Left lung (tissue), 10 donors: ENCODE results near the gene EEA1. TPM values are rescaled to one million over a fixed set of nuclear protein-coding genes. Genes with fewer than 3 reads are reported as not detected.

Experiments
- ATAC-seq: fragments of 200-7000 bp; cut with Tn5 transposase; one replicate; pipeline ENCODE4 v1.9.1; 2020; ENCODE audit warnings: moderate library complexity
- DNase-seq, 4 donors: peaks; one replicate each; pipeline ENCODE4 v3.0.0-alpha.2; 2013 to 2020
- H3K27ac ChIP-seq, 2 donors: fragments of 200-600 bp; sonication (generic) in 1 of 2; one replicate each; pipeline versions ENCODE4 v1.5.0 to v1.8.0; 2020 to 2021
- H3K27me3 ChIP-seq, 2 donors: fragments of 200-600 bp; sonication (generic) in 1 of 2; one replicate each; pipeline versions ENCODE4 v1.5.0 to v1.8.0; 2020 to 2021
- H3K36me3 ChIP-seq, 2 donors: fragments of 200-600 bp; sonication (generic) in 1 of 2; one replicate each; pipeline versions ENCODE4 v1.5.0 to v1.8.0; 2020 to 2021
- H3K4me1 ChIP-seq, 2 donors: fragments of 200-600 bp; one replicate each; pipeline ENCODE4 v1.8.0; 2021
- H3K4me3 ChIP-seq, 2 donors: fragments of 200-600 bp; sonication (generic) in 1 of 2; one replicate each; pipeline versions ENCODE4 v1.5.0 to v1.8.0; 2020 to 2021; ENCODE audit warnings: mild to moderate bottlenecking in 1 of 2
- H3K9me3 ChIP-seq, 2 donors: fragments of 200-600 bp; sonication (generic) in 1 of 2; one replicate each; pipeline versions ENCODE4 v1.5.0 to v1.8.0; 2020 to 2021
- intact Hi-C, 2 donors: fragments of 100-400 bp; cut with DNase I; formaldehyde crosslinking; loops; one replicate each; pipeline versions ENCODE4 v1.11.2 to v1.14.2; 2022
- polyA plus RNA-seq, 6 donors: library from polyadenylated mRNA; unstranded; fragments of 120-200 nt; gene quantifications; one replicate each; pipeline ENCODE4 v1.2.1, GENCODE V29; 2013; ENCODE audit not compliant: insufficient read length in 6 of 6
- total RNA-seq, 2 donors: library from RNA; stranded (reverse); fragmentation: NEBNext Ultra II Directional; extraction: Animal tissue kit (Norgen Biotek cat#: 25700); gene quantifications; one replicate each; pipeline ENCODE4 v1.2.1, GENCODE V29; 2021
- TF ChIP-seq, protein P1 (sequence below), 2 donors: fragments of 200-600 bp; sonication (generic) in 1 of 2; IDR thresholded peaks; one replicate each; pipeline versions ENCODE4 v1.5.0 to v1.8.0; 2021; ENCODE audit warnings: antibody characterized with exemption in 2 of 2
- donor health status: DM: no; HTN: yes; CAD: no.
- donor health status: DM: no; HTN: no; CAD: no.

Gene EEA1
- total and polyA plus RNA-seq, 8 donors, result 15.8 to 34.6 (median 20.4) TPM

DNA sequence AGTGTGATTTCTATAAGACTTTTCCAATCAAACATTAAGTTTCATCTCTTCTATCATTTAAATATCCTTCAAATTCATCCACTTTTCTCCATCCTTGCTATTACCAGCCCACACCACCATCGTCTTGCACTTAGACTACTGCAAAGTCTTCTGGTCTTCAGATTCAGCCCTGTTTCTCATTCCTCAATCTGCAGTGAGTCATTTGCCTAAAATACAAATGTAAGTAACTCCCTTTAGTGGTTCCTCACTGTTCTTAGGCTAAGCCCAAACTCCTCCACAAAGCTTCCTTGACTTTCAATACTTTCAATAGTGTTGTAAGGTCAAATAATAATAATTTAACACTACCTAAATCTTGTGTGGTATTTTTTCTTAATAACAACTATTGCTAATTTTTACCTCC, 143.1 kb downstream of the EEA1 start:
- ATAC-seq (peak; percentile 41), DNase-seq (no peak)
- no peak overlapping the region for H3K4me3 ChIP-seq
- no peak overlapping the region for H3K27ac ChIP-seq
- H3K36me3 ChIP-seq, result peaks cover 0 to 18% of the 10 kb centered on the region in 2 donors
- peaks cover 0 to 6% of the 10 kb centered on the region in 2 donors for H3K4me1 ChIP-seq
- H3K27me3 ChIP-seq, result no peaks in the 10 kb centered on the region
- intact Hi-C loops, result no loop called here
- H3K9me3 ChIP-seq, result no peaks in the 10 kb centered on the region
- TF ChIP-seq, protein P1, sequence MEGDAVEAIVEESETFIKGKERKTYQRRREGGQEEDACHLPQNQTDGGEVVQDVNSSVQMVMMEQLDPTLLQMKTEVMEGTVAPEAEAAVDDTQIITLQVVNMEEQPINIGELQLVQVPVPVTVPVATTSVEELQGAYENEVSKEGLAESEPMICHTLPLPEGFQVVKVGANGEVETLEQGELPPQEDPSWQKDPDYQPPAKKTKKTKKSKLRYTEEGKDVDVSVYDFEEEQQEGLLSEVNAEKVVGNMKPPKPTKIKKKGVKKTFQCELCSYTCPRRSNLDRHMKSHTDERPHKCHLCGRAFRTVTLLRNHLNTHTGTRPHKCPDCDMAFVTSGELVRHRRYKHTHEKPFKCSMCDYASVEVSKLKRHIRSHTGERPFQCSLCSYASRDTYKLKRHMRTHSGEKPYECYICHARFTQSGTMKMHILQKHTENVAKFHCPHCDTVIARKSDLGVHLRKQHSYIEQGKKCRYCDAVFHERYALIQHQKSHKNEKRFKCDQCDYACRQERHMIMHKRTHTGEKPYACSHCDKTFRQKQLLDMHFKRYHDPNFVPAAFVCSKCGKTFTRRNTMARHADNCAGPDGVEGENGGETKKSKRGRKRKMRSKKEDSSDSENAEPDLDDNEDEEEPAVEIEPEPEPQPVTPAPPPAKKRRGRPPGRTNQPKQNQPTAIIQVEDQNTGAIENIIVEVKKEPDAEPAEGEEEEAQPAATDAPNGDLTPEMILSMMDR (IDR thresholded peaks at IDR 0.05), result no peak

DNA sequence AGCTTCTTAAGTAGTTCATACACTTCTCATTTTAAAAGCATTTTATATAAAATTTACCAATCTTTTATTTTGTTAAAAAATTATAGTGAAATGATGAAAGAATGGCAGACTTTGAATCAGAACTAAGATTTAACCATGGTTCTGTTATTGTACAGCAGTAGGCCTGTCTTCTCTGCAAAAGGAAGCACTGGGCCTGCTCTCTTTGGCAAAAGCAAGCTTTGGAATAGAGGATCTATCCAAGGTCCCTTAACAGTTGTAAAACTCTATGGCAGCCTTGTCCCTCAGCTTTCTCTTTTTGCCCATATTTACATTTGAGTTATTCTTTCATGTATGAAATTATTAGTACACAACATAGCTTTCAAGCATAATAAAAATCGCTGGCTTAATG, 143.5 kb downstream of the EEA1 start:
- peaks cover 0 to 18% of the 10 kb centered on the region in 2 donors for H3K36me3 ChIP-seq
- intact Hi-C loops, result no loop called here
- TF ChIP-seq, protein P1 (IDR thresholded peaks at IDR 0.05), result no peak
- H3K4me1 ChIP-seq, result peaks cover 0 to 6% of the 10 kb centered on the region in 2 donors
- H3K4me3 ChIP-seq, result no peak overlapping the region
- ATAC-seq (no peak), DNase-seq (no peak)
- no peak overlapping the region for H3K27ac ChIP-seq
- H3K27me3 ChIP-seq, result no peaks in the 10 kb centered on the region
- H3K9me3 ChIP-seq, result no peaks in the 10 kb centered on the region

DNA sequence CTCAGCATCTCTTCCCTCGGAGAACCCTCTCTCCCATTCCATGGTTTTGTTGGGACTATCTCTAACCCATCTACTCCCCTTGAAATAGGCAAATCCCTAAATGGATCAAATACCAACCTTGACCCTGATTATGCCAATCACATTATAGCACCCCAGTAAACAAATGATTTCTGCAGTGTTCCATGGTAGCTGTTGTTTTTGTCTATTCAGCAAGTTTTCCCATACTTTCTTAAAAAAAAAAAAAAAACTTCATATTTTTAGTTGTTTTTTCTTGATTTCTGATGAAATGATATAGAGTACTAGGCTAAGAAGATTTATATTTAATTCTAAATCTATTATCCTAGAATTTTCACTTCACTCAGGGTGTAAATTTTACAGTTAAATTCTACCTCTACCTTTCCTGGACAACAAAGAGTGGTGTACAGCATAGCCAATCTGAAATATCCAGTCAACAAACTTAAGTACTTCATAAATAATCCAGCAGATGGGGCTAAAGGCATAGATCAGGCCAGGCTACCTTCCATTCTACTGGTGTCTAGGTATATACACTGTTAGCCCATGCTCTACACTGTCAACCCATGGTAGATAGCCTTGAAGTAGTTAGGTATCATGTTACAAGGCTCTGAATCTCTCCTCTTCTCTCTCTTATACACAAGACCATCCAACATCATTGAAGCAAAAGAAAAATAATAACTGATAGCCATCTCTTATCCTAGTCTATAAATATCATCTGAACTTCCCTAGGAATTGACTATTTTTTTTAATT, 144.1 kb downstream of the EEA1 start:
- Histone ChIP-seq H3K4me3 (no peak overlapping the region), H3K4me1 (peaks cover 0 to 7% of the 10 kb centered on the region in 2 donors), H3K27me3 (no peaks in the 10 kb centered on the region), H3K27ac (no peak overlapping the region), H3K36me3 (peaks cover 0 to 18% of the 10 kb centered on the region in 2 donors), H3K9me3 (no peaks in the 10 kb centered on the region)
- peak; percentile 98 for ATAC-seq
- intact Hi-C loops, result no loop called here
- TF ChIP-seq, protein P1 (IDR thresholded peaks at IDR 0.05), result peak; percentile 26 to 39
- peak in 1 of 4 donors; percentile 49 for DNase-seq

- no peaks in the 10 kb centered on the region for H3K27me3 ChIP-seq
- intact Hi-C loops, result no loop called here
- TF ChIP-seq, protein P1 (IDR thresholded peaks at IDR 0.05), result no peak
- peaks cover 0 to 13% of the 10 kb centered on the region in 2 donors for H3K36me3 ChIP-seq
- no peaks in the 10 kb centered on the region for H3K9me3 ChIP-seq
- DNase-seq (no peak), ATAC-seq (peak; percentile 24)
- peaks cover 2 to 14% of the 10 kb centered on the region in 2 donors for H3K4me1 ChIP-seq
- no peak overlapping the region for H3K4me3 ChIP-seq
- H3K27ac ChIP-seq, result peak overlapping the region in 1 of 2 donors; percentile 47
Observed at GRCh38 chr12:92784356-92784755, 144.7 kb downstream of the EEA1 start.

DNA sequence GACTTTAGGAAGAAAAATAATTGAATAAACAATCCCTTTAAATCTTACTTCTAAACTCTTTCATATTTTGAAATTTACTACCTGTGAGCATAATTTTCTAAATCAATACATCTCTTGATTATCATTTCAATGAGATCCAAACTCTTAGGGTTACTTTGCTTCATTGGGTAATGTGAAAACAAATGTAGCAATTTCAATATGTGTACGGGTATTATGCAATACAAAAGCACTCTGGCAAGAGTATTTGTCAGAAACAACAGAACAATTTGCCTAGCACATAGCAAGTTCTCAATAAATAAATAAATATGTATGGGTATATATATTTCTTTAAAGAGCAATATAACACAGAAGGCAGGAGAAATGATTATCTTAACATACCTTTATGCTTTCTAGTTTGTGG, 149.2 kb downstream of the EEA1 start:
- Histone ChIP-seq H3K27me3 (no peaks in the 10 kb centered on the region), H3K4me1 (peaks cover 5 to 12% of the 10 kb centered on the region in 2 donors), H3K9me3 (no peaks in the 10 kb centered on the region), H3K4me3 (no peak overlapping the region), H3K27ac (no peak overlapping the region), H3K36me3 (peaks cover 4 to 31% of the 10 kb centered on the region in 2 donors)
- no peak for ATAC-seq
- TF ChIP-seq, protein P1 (IDR thresholded peaks at IDR 0.05), result no peak
- intact Hi-C loops, result no loop called here
- DNase-seq, result no peak
